Hepatocyte (in vitro differentiated cells): ENCODE results near the gene CTNND2.

Experiments
- CTCF ChIP-seq: fragments of 200-600 bp; sonication (generic); IDR thresholded peaks from 2 replicates; pipeline ENCODE4 v1.5.1; 2016; ENCODE audit warnings: antibody characterized with exemption, mild to moderate bottlenecking; ENCODE audit not compliant: poor library complexity
- EZH2 ChIP-seq: fragments of 200-600 bp; sonication (generic); IDR thresholded peaks from 2 replicates; pipeline ENCODE4 v1.6.1; 2016; ENCODE audit warnings: antibody characterized with exemption, mild to moderate bottlenecking, borderline replicate concordance
- EZH2phosphoT487 ChIP-seq: fragments of 200-600 bp; sonication (generic); IDR thresholded peaks from one replicate; pipeline ENCODE4 v1.6.1; 2018; ENCODE audit warnings: antibody characterized with exemption, mild to moderate bottlenecking, low read depth, moderate library complexity; ENCODE audit not compliant: unreplicated experiment, severe bottlenecking

- TF ChIP-seq EZH2 (no peak), CTCF (no peak), EZH2phosphoT487 (no peak)
These were observed 634.7 kb downstream of the CTNND2 start for GRCh38 chr5:11269515-11269914.
